Stimulated activated CD4-positive, alpha-beta T cell treated with anti-CD3 and anti-CD28 coated beads, TNF-alpha, amount 100 ng/mL, for 24 hours (primary cell): ENCODE data around the gene OBP2A.
"Not testable (repeated sequence)": the region's sequence is repeated elsewhere in the genome, so short reads cannot be mapped to it uniquely, and the experiment has no call there.

Source experiments
- DNase-seq, 3 experiments: peaks; one replicate each; pipeline ENCODE4 v3.0.0-alpha.2; 2020; ENCODE audit warnings: low read depth in 3 of 3

The OBP2A gene

GRCh38 chr9:135509458-135509857 lies 36.5 kb upstream of the OBP2A start:
- no peak for DNase-seq

- no peak for DNase-seq
Measured at GRCh38 chr9:135512241-135512603, 33.7 kb upstream of the OBP2A start.

GRCh38 chr9:135512904-135513303 lies 33.0 kb upstream of the OBP2A start:
- DNase-seq, result no peak

GRCh38 chr9:135513351-135513846 lies 32.5 kb upstream of the OBP2A start:
- no peak for DNase-seq

GRCh38 chr9:135513906-135514305 lies 32.0 kb upstream of the OBP2A start:
- DNase-seq, result not testable (repeated sequence)

- no peak for DNase-seq
Measured at GRCh38 chr9:135514342-135515082, 31.4 kb upstream of the OBP2A start.

GRCh38 chr9:135515083-135515951 lies 30.6 kb upstream of the OBP2A start:
- no peak for DNase-seq

- no peak for DNase-seq
Measured at GRCh38 chr9:135516132-135516860, 29.6 kb upstream of the OBP2A start.

GRCh38 chr9:135517407-135517822 lies 28.5 kb upstream of the OBP2A start:
- no peak for DNase-seq

GRCh38 chr9:135519179-135519971 lies 26.6 kb upstream of the OBP2A start:
- DNase-seq, result no peak

- DNase-seq, result no peak
Measured at GRCh38 chr9:135520916-135521607, 24.9 kb upstream of the OBP2A start, which contains the start of gene LCN1. Gene LCN1 (plus strand): TSS chr9:135521440. CDS start chr9:135521498, 58 bp downstream.

GRCh38 chr9:135521608-135522095 lies 24.3 kb upstream of the OBP2A start:
- DNase-seq, result no peak

GRCh38 chr9:135522137-135522877 lies 23.6 kb upstream of the OBP2A start:
- DNase-seq, result no peak

GRCh38 chr9:135522931-135523330 lies 23.0 kb upstream of the OBP2A start:
- no peak for DNase-seq

GRCh38 chr9:135523521-135524129 lies 22.3 kb upstream of the OBP2A start:
- DNase-seq, result no peak

- DNase-seq, result no peak
Measured at GRCh38 chr9:135524130-135524861, 21.6 kb upstream of the OBP2A start.

GRCh38 chr9:135525241-135526088 lies 20.5 kb upstream of the OBP2A start:
- no peak for DNase-seq
